ENCODE results near the gene APEH. TPM values are rescaled to one million over a fixed set of nuclear protein-coding genes. Genes with fewer than 3 reads are reported as not detected.
"Not testable (repeated sequence)": the region's sequence is repeated elsewhere in the genome, so short reads cannot be mapped to it uniquely, and the experiment has no call there.

Gene APEH
- total and polyA plus RNA-seq, 12 donors, result 36.5 to 166 (median 124) TPM

DNA sequence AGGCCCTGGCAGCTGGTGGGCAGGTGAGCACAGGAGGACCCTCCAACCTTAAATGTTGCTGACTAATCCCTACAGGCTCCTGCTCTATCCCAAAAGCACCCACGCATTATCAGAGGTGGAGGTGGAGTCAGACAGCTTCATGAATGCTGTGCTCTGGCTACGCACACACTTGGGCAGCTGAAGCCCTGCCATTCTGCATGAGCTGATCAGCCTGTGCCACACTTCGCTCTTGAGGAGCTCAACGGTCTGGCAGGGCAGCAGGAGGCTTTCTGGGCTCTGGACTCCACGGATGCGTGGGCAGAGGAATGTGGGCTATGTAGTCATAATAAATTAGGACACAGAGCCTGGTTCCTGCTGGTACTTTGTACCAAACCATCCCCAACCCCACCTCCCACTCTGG lies 9.0 kb downstream of the APEH start:
- Histone ChIP-seq H3K4me3 (no peak overlapping the region), H3K4me1 (replicated peaks in 1 of 2) (no peaks in the 10 kb centered on the region), H3K9me3 (replicated peaks in 1 of 3) (no peaks in the 10 kb centered on the region), H3K27ac (no peak overlapping the region), H3K36me3 (replicated peaks in 1 of 2) (peaks cover 0 to 58% of the 10 kb centered on the region in 2 donors), H3K27me3 (no peaks in the 10 kb centered on the region)
- TF ChIP-seq POLR2A (IDR thresholded peaks at IDR 0.05), result no peak
- TF ChIP-seq, protein P1, sequence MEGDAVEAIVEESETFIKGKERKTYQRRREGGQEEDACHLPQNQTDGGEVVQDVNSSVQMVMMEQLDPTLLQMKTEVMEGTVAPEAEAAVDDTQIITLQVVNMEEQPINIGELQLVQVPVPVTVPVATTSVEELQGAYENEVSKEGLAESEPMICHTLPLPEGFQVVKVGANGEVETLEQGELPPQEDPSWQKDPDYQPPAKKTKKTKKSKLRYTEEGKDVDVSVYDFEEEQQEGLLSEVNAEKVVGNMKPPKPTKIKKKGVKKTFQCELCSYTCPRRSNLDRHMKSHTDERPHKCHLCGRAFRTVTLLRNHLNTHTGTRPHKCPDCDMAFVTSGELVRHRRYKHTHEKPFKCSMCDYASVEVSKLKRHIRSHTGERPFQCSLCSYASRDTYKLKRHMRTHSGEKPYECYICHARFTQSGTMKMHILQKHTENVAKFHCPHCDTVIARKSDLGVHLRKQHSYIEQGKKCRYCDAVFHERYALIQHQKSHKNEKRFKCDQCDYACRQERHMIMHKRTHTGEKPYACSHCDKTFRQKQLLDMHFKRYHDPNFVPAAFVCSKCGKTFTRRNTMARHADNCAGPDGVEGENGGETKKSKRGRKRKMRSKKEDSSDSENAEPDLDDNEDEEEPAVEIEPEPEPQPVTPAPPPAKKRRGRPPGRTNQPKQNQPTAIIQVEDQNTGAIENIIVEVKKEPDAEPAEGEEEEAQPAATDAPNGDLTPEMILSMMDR (IDR thresholded peaks at IDR 0.05), result no peak
- DNase-seq, result no peak
- intact Hi-C loops (cut with DNase I), result no loop called here
- 88 to 93% (median 90%) methylated on average over 5 to 6 of the region's 6 CpGs for WGBS, 4 donors

GRCh38 chr3:49684453-49684852 lies 10.3 kb downstream of the APEH start:
- 96 to 100% (median 96%) methylated on average over 1 to 2 of the region's 2 CpGs; no CpG with 5 or more reads in 1 of the 4 donors for WGBS, 4 donors
- H3K4me1 ChIP-seq (replicated peaks in 1 of 2); H3K9me3 ChIP-seq (replicated peaks in 1 of 3); H3K4me3 ChIP-seq; intact Hi-C loops (cut with DNase I); DNase-seq; H3K27ac ChIP-seq; H3K27me3 ChIP-seq: not testable (repeated sequence)
- H3K36me3 ChIP-seq (replicated peaks in 1 of 2), result peaks cover 0 to 45% of the 10 kb centered on the region in 2 donors

GRCh38 chr3:49685103-49685502 lies 11.0 kb downstream of the APEH start:
- peaks cover 0 to 38% of the 10 kb centered on the region in 2 donors for H3K36me3 ChIP-seq (replicated peaks in 1 of 2)
- H3K4me3 ChIP-seq; H3K27me3 ChIP-seq; DNase-seq; H3K9me3 ChIP-seq (replicated peaks in 1 of 3); intact Hi-C loops (cut with DNase I); H3K27ac ChIP-seq: not testable (repeated sequence)
- H3K4me1 ChIP-seq (replicated peaks in 1 of 2), result peaks cover 2 to 10% of the 10 kb centered on the region in 2 donors
- WGBS, 4 donors, result 91 to 98% (median 96%) methylated on average over 8 to 10 of the region's 10 CpGs

DNA sequence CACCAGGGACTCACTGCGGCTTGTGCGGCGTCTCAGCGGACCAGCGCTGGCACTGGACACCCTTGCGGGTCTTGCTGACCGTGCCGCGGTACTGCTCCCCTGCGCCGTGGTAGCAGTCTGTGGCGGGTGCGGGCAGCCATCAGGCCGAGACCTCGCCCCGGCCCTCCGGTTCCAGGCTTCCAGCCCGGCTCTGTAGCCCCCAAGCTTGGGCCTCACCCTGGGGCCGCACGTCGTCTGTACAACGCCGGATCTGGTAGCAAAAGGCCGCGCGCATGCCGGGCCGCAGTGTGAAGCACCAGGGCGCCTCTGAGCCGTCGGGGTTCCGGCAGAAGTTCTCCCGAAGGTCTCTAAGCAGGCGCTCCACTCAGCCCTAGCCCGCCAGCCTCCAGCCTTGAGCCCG lies 11.7 kb downstream of the APEH start:
- H3K9me3 ChIP-seq (replicated peaks in 1 of 3); H3K27ac ChIP-seq; H3K27me3 ChIP-seq; intact Hi-C loops (cut with DNase I): not testable (repeated sequence)
- peak in 1 of 7 donors; percentile 38 for DNase-seq
- peaks cover 0 to 31% of the 10 kb centered on the region in 2 donors for H3K36me3 ChIP-seq (replicated peaks in 1 of 2)
- H3K4me3 ChIP-seq, result peak overlapping the region in 1 of 4 donors; percentile 46
- 10 to 40% (median 29%) methylated on average over 1 to 33 of the region's 36 CpGs for WGBS, 4 donors
- H3K4me1 ChIP-seq (replicated peaks in 1 of 2), result peaks cover 5 to 18% of the 10 kb centered on the region in 2 donors

GRCh38 chr3:49686346-49686745 lies 12.2 kb downstream of the APEH start:
- H3K27me3 ChIP-seq; intact Hi-C loops (cut with DNase I); H3K9me3 ChIP-seq (replicated peaks in 1 of 3): not testable (repeated sequence)
- peaks cover 0 to 26% of the 10 kb centered on the region in 2 donors for H3K36me3 ChIP-seq (replicated peaks in 1 of 2)
- DNase-seq, result peak in 5 of 7 donors; percentile 23 to 63 (median 43)
- 2 to 40% (median 9%) methylated on average over 1 to 25 of the region's 29 CpGs for WGBS, 4 donors
- H3K4me3 ChIP-seq, result peak overlapping the region in 1 of 4 donors; percentile 46
- peak overlapping the region in 1 of 5 donors; percentile 17 for H3K27ac ChIP-seq
- H3K4me1 ChIP-seq (replicated peaks in 1 of 2), result peaks cover 5 to 23% of the 10 kb centered on the region in 2 donors

GRCh38 chr3:49686769-49687423 lies 12.7 kb downstream of the APEH start:
- H3K27me3 ChIP-seq; H3K9me3 ChIP-seq (replicated peaks in 1 of 3); intact Hi-C loops (cut with DNase I): not testable (repeated sequence)
- H3K36me3 ChIP-seq (replicated peaks in 1 of 2), result peaks cover 0 to 20% of the 10 kb centered on the region in 2 donors
- H3K4me1 ChIP-seq (replicated peaks in 1 of 2), result peaks cover 5 to 24% of the 10 kb centered on the region in 2 donors
- 11 to 36% (median 16%) methylated on average over 9 to 44 of the region's 44 CpGs for WGBS, 4 donors
- peak overlapping the region in 1 of 4 donors; percentile 46 for H3K4me3 ChIP-seq
- peak overlapping the region in 1 of 5 donors; percentile 17 for H3K27ac ChIP-seq
- peak; percentile 53 to 86 (median 78) for DNase-seq

GRCh38 chr3:49687424-49687795 lies 13.3 kb downstream of the APEH start:
- H3K27ac ChIP-seq; intact Hi-C loops (cut with DNase I); DNase-seq; H3K4me3 ChIP-seq; H3K9me3 ChIP-seq (replicated peaks in 1 of 3); H3K27me3 ChIP-seq: not testable (repeated sequence)
- H3K4me1 ChIP-seq (replicated peaks in 1 of 2), result peaks cover 5 to 24% of the 10 kb centered on the region in 2 donors
- peaks cover 0 to 15% of the 10 kb centered on the region in 2 donors for H3K36me3 ChIP-seq (replicated peaks in 1 of 2)
- 80 to 95% (median 93%) methylated on average over 1 to 12 of the region's 12 CpGs; no CpG with 5 or more reads in 1 of the 4 donors for WGBS, 4 donors

DNA sequence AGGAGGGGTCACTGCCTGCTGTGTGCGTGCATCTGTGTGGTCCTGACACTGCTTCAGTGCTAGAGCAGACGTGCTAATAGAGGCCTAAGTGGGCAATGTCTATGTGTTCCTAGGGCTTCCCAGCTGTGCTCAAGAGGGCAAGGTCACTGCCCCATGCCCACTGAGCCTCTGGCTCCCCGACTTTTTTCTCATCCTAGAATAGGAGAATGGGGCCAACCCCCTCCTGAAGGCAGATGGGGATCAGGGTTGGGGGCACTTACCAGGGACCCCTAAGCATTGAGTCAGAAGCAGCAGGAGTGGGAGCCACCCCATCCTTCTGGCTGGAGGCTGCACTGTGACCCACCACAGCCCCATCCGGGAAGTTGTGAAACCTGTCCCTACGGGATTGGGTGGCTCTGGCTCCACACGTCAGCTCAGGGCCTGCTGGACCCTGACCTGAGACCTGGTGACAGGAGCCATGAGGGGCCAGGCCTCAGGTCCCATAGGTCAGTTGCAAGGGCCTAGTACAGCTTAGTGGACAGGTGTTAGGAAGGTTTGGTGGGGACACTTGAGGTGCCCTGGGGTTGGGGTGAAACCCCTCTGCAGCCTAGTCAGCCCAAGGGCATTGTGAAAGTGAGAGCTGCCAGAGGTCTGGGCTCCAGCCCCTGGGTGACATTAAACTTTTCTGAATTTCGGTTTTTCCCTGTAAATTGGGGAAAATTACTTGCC lies 14.3 kb downstream of the APEH start:
- H3K27me3 ChIP-seq; H3K36me3 ChIP-seq (replicated peaks in 1 of 2); H3K9me3 ChIP-seq (replicated peaks in 1 of 3); intact Hi-C loops (cut with DNase I): not testable (repeated sequence)
- peak overlapping the region in 3 of 4 donors; percentile 94 to 99 (median 96) for H3K4me3 ChIP-seq
- peak in 1 of 7 donors; percentile 60 for DNase-seq
- H3K27ac ChIP-seq, result peak overlapping the region; percentile 3 to 93 (median 66)
- peaks cover 5 to 24% of the 10 kb centered on the region in 2 donors for H3K4me1 ChIP-seq (replicated peaks in 1 of 2)
- 44 to 60% (median 56%) methylated on average over 3 to 7 of the region's 7 CpGs for whole genome bisulfite sequencing, 4 donors

Data from adrenal gland (tissue), 12 donors.